ENCODE results near the gene AFAP1L2.

DNA sequence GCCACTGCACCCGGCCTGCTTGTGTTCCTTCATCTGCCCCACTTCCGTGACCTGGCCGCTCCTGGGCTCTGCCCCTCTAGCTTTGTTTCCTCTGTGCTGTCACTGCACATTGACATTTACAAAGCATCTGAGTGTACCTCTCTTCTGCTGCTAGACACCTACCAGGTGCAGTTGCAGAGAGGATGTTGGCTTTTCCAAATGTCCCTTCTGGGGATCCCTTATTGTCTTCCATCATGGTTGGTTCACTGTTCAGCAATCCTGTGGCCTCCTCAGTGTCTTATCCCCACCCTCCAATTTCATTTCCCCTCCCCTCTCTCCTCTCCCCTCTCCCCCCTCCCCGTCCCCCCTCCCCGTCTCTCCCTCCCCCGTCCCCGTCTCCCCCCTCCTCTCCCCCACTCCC is 151.4 kb downstream of the AFAP1L2 start:
- TF ChIP-seq, protein P1, sequence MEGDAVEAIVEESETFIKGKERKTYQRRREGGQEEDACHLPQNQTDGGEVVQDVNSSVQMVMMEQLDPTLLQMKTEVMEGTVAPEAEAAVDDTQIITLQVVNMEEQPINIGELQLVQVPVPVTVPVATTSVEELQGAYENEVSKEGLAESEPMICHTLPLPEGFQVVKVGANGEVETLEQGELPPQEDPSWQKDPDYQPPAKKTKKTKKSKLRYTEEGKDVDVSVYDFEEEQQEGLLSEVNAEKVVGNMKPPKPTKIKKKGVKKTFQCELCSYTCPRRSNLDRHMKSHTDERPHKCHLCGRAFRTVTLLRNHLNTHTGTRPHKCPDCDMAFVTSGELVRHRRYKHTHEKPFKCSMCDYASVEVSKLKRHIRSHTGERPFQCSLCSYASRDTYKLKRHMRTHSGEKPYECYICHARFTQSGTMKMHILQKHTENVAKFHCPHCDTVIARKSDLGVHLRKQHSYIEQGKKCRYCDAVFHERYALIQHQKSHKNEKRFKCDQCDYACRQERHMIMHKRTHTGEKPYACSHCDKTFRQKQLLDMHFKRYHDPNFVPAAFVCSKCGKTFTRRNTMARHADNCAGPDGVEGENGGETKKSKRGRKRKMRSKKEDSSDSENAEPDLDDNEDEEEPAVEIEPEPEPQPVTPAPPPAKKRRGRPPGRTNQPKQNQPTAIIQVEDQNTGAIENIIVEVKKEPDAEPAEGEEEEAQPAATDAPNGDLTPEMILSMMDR (IDR thresholded peaks at IDR 0.05) = no peak
- no peak for TF ChIP-seq POLR2A (IDR thresholded peaks at IDR 0.05)

Measured in Peyer's patch (tissue), 4 donors.